Pancreas (tissue), 10 donors: ENCODE data around the gene CES2. TPM values are rescaled to one million over a fixed set of nuclear protein-coding genes. Genes with fewer than 3 reads are reported as not detected.

Experiments
- ATAC-seq, 4 donors: fragments of 200-7000 bp; cut with Tn5 transposase; one replicate each; pipeline versions ENCODE4 v1.8.0 to v1.9.1; 2020; ENCODE audit warnings: mild to moderate bottlenecking in 4 of 4, moderate library complexity in 4 of 4
- DNase-seq, 6 donors: peaks; one replicate each; pipeline ENCODE4 v3.0.0-alpha.2; 2020
- FAIRE-seq: peaks from 2 replicates; lab custom pipeline; 2012; peaks lifted over from hg19 to GRCh38; lab: Jason Lieb, UNC
- H3K27ac ChIP-seq, 4 donors: fragments of 200-600 bp; sonication (generic); 1 replicate in 3 of 4; 2 replicates in 1 of 4; pipeline versions ENCODE4 v1.5.0 to v1.8.0; 2020
- H3K27me3 ChIP-seq, 4 donors: fragments of 200-600 bp; one replicate each; pipeline ENCODE4 v1.8.0; 2021
- H3K36me3 ChIP-seq, 3 donors: fragments of 200-600 bp; sonication (generic) in 1 of 3; one replicate each; pipeline versions ENCODE4 v1.5.0 to v1.8.0; 2020 to 2021
- H3K4me1 ChIP-seq, 3 donors: fragments of 200-600 bp; one replicate each; pipeline ENCODE4 v1.8.0; 2021
- H3K4me3 ChIP-seq, 4 donors: fragments of 200-600 bp; sonication (generic) in 2 of 4; one replicate each; pipeline versions ENCODE4 v1.5.0 to v1.8.0; 2020 to 2021
- H3K9me3 ChIP-seq, 4 donors: fragments of 200-600 bp; one replicate each; pipeline ENCODE4 v1.8.0; 2021
- CTCF ChIP-seq, 4 donors: fragments of 200-600 bp; sonication (generic) in 3 of 4; IDR thresholded peaks; one replicate each; pipeline versions ENCODE4 v1.5.0 to v1.8.0; 2021; ENCODE audit warnings: antibody characterized with exemption in 4 of 4
- WGBS, 2 donors: extraction: QIAGEN DNeasy Blood & Tissue Kit; methylation state at CpG; one replicate each; pipeline ENCODE4 v1.1.7; 2013; 5-methylcytosine and 5-hydroxymethylcytosine counted together
- intact Hi-C, 3 donors: fragments of 100-400 bp; cut with DNase I; formaldehyde crosslinking; loops; one replicate each; pipeline versions ENCODE4 v1.11.1 to v1.14.2; 2022
- polyA plus RNA-seq, 2 donors: library from polyadenylated mRNA; stranded (reverse); fragments of 200-250 nt; gene quantifications; one replicate each; pipeline ENCODE4 v1.2.3, GENCODE V29; 2013
- total RNA-seq, 6 donors: library from RNA; stranded (reverse); fragmentation: NEBNext Ultra II Directional in 4 of 6; extraction: Animal tissue kit (Norgen Biotek cat#: 25700) in 4 of 6; gene quantifications; one replicate each; pipeline versions ENCODE4 v1.2.1 to v1.2.4, GENCODE V29; 2021 to 2023
- donor health status: healthy with polysubstance abuse.
- donor health status: DM: no; HTN: no; CAD: no; lungs with moderate emphysema.
- donor health status: DM: no; HTN: no; CAD: no.
- donor health status: control.
- donor health status: control.
- donor health status: Bipolar disorder and iron deficiency.
- donor health status: DM: yes; HTN: yes; CAD: no.
- donor health status: DM: no; HTN: no; CAD: no.
- donor health status: DM: no; HTN: no; CAD: no.
- donor health status: DM: yes; HTN: yes; CAD: no.

Gene CES2
- total and polyA plus RNA-seq, 8 donors: 14.3 to 23.1 (median 17.3) TPM

- no peaks in the 10 kb centered on the region for H3K4me1 ChIP-seq
- no peak overlapping the region for H3K4me3 ChIP-seq
- no peak for TF ChIP-seq CTCF (IDR thresholded peaks at IDR 0.05)
- DNase-seq (no peak), ATAC-seq (no peak), FAIRE-seq (no peak)
- H3K9me3 ChIP-seq: no peaks in the 10 kb centered on the region
- 36 to 43% methylated on average over 13 of the region's 13 CpGs for WGBS, 2 donors
- no peak overlapping the region for H3K27ac ChIP-seq
- no peaks in the 10 kb centered on the region for H3K27me3 ChIP-seq
- intact Hi-C loops: loop anchor here (5.0 to 10.0 kb wide), 4 partner anchors 62 to 188 kb away; partner anchors contain the start of genes B3GNT9 (in 2 of the 3), CDH16 (in 1 of the 3), FBXL8 (in 1 of the 3) and HSF4 (in 1 of the 3)
- H3K36me3 ChIP-seq: no peaks in the 10 kb centered on the region
Measured at GRCh38 chr16:66976746-66977145, 41.4 kb downstream of the CES2 start.

GRCh38 chr16:66977341-66978113 is 42.2 kb downstream of the CES2 start:
- ATAC-seq (peak; percentile 92 to 100 (median 98)), FAIRE-seq (no peak), DNase-seq (peak; percentile 74 to 97 (median 89))
- 21 to 23% methylated on average over 15 of the region's 15 CpGs for WGBS, 2 donors
- intact Hi-C loops: loop anchor here (5.0 to 10.0 kb wide), 4 partner anchors 63 to 187 kb away; partner anchors contain the start of genes B3GNT9 (in 2 of the 3), CDH16 (in 1 of the 3), FBXL8 (in 1 of the 3) and HSF4 (in 1 of the 3)
- Histone ChIP-seq H3K27me3 (no peaks in the 10 kb centered on the region), H3K27ac (no peak overlapping the region), H3K4me1 (no peaks in the 10 kb centered on the region), H3K36me3 (no peaks in the 10 kb centered on the region), H3K4me3 (no peak overlapping the region), H3K9me3 (no peaks in the 10 kb centered on the region)
- TF ChIP-seq CTCF (IDR thresholded peaks at IDR 0.05): peak; percentile 87 to 96 (median 91)

GRCh38 chr16:66979011-66979717 is 43.8 kb downstream of the CES2 start:
- FAIRE-seq (no peak), DNase-seq (no peak), ATAC-seq (peak in 2 of 4 donors; percentile 7 to 44)
- Histone ChIP-seq H3K9me3 (no peaks in the 10 kb centered on the region), H3K4me1 (no peaks in the 10 kb centered on the region), H3K4me3 (no peak overlapping the region), H3K27me3 (no peaks in the 10 kb centered on the region), H3K27ac (no peak overlapping the region), H3K36me3 (no peaks in the 10 kb centered on the region)
- WGBS, 2 donors: 53 to 71% methylated on average over 16 of the region's 16 CpGs
- intact Hi-C loops: loop anchor here (5.0 to 10.0 kb wide), 4 partner anchors 64 to 186 kb away; partner anchors contain the start of genes B3GNT9 (in 2 of the 3), CDH16 (in 1 of the 3), FBXL8 (in 1 of the 3) and HSF4 (in 1 of the 3)
- TF ChIP-seq CTCF (IDR thresholded peaks at IDR 0.05): no peak

GRCh38 chr16:66983033-66983432 is 47.7 kb downstream of the CES2 start:
- TF ChIP-seq CTCF (IDR thresholded peaks at IDR 0.05): no peak
- no peaks in the 10 kb centered on the region for H3K4me1 ChIP-seq
- no peaks in the 10 kb centered on the region for H3K36me3 ChIP-seq
- H3K9me3 ChIP-seq: no peaks in the 10 kb centered on the region
- WGBS, 2 donors: 84 to 92% methylated on average over 9 of the region's 9 CpGs
- H3K27me3 ChIP-seq: no peaks in the 10 kb centered on the region
- H3K4me3 ChIP-seq: no peak overlapping the region
- H3K27ac ChIP-seq: no peak overlapping the region
- no peak for DNase-seq
- no peak for FAIRE-seq
- no peak for ATAC-seq
- intact Hi-C loops: no loop called here
